BLaER1 treated with 17β-estradiol and CSF1 and Interleukin-3, amounts not matched to agents 10 nM and 100 nM (cell line): ENCODE results near the gene THOP1.
"Not testable (repeated sequence)": the region's sequence is repeated elsewhere in the genome, so short reads cannot be mapped to it uniquely, and the experiment has no call there.

ENCODE experiments used
- H3K27ac ChIP-seq, 11 experiments: shearing (Covaris generic); formaldehyde crosslinking; 2 replicates each; pipeline ENCODE4 v1.8.1; 2022
- H3K27me3 ChIP-seq, 11 experiments: shearing (Covaris generic); formaldehyde crosslinking; 2 replicates each; pipeline ENCODE4 v1.8.1; 2022
- H3K36me3 ChIP-seq, 11 experiments: shearing (Covaris generic); formaldehyde crosslinking; 2 replicates each; pipeline ENCODE4 v1.8.1; 2022
- H3K4me1 ChIP-seq, 10 experiments: shearing (Covaris generic); formaldehyde crosslinking; 2 replicates each; pipeline ENCODE4 v1.8.1; 2022
- H3K4me2 ChIP-seq, 11 experiments: shearing (Covaris generic); formaldehyde crosslinking; 2 replicates each; pipeline ENCODE4 v1.8.1; 2022
- H3K4me3 ChIP-seq, 10 experiments: shearing (Covaris generic); formaldehyde crosslinking; 2 replicates each; pipeline ENCODE4 v1.8.1; 2022
- H3K9ac ChIP-seq, 11 experiments: shearing (Covaris generic); formaldehyde crosslinking; 2 replicates each; pipeline ENCODE4 v1.8.1; 2022
- H3K9me3 ChIP-seq, 11 experiments: shearing (Covaris generic); formaldehyde crosslinking; replicated peaks in 1 of 11; 2 replicates each; pipeline ENCODE4 v1.8.1; 2022
- H4K20me1 ChIP-seq, 11 experiments: shearing (Covaris generic); formaldehyde crosslinking; 2 replicates each; pipeline ENCODE4 v1.8.1; 2022
- Cebpa-rat ChIP-seq, 11 experiments: shearing (Covaris generic); IDR thresholded peaks; 2 replicates each; pipeline ENCODE4 v1.8.1; 2022

THOP1 gene

GRCh38 chr19:2816641-2817040 is 31.3 kb downstream of the THOP1 start:
- peaks cover 6 to 24% (median 12%) of the 10 kb centered on the region in 10 experiments; a peak in 18 of 20 replicates for H3K4me1 ChIP-seq

DNA sequence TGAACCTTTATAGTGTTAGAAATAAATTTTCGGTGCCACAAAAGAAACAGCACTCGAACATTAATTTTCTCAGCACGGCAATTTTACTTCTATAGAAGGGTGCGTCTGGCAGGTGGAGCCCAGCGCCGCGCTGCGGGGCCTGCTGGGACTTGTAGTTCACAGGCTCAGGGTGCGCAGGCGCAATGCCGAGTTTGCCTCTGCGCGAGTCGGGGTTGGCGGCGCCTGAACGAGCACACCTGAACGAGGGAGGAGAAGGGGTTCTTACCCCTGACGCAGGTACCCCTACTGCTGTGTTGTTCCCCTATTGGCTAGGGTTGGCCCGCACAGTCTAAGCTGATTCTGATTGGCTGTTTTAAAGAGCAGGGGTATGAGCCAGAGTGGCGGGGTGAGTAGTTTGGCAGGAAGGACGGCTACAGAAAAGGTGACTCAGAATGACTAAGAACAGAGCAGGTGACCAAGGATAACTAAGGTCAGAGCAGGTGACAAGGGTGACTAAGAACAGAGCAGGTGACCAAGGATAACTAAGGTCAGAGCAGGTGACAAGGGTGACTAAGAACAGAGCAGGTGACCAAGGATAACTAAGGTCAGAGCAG is 32.0 kb downstream of the THOP1 start:
- H4K20me1 ChIP-seq = peaks cover 0 to 41% (median 7%) of the 10 kb centered on the region in 11 experiments; a peak in 10 of 22 replicates
- not testable (repeated sequence) for H3K27me3 ChIP-seq, H3K4me2 ChIP-seq, H3K9me3 ChIP-seq, H3K4me3 ChIP-seq, H3K27ac ChIP-seq, H3K9ac ChIP-seq
- H3K4me1 ChIP-seq = peaks cover 6 to 17% (median 11%) of the 10 kb centered on the region in 10 experiments; a peak in 18 of 20 replicates
- H3K36me3 ChIP-seq = peaks cover 11 to 44% (median 29%) of the 10 kb centered on the region in 11 experiments; a peak in 21 of 22 replicates

More at GRCh38 chr19:2816641-2817040, 31.3 kb downstream of the THOP1 start:
- Histone ChIP-seq H3K4me3 (no peak overlapping the region), H4K20me1 (peaks cover 0 to 48% (median 13%) of the 10 kb centered on the region in 11 experiments; a peak in 13 of 22 replicates), H3K9ac (no peak overlapping the region), H3K9me3 (peaks cover 0 to 4% (median 0%) of the 10 kb centered on the region in 11 experiments; a peak in 2 of 22 replicates), H3K4me2 (no peak overlapping the region), H3K36me3 (peaks cover 11 to 45% (median 36%) of the 10 kb centered on the region in 11 experiments; a peak in 21 of 22 replicates), H3K27me3 (no peaks in the 10 kb centered on the region), H3K27ac (peak overlapping the region in 1 of 11 experiments; percentile 36; a peak in 1 of 22 replicates)
- TF ChIP-seq Cebpa-rat (IDR thresholded peaks at IDR 0.05) = no peak

GRCh38 chr19:2819540-2820111 is 34.3 kb downstream of the THOP1 start, which contains the start of gene ZNF554:
TSS of gene ZNF554 (plus strand) at chr19:2819868. CDS start at chr19:2820072, 204 bp downstream.
- H3K9me3 ChIP-seq = peaks cover 11 to 29% (median 21%) of the 10 kb centered on the region in 11 experiments; a peak in 15 of 22 replicates
- TF ChIP-seq Cebpa-rat (IDR thresholded peaks at IDR 0.05) = no peak
- H3K9ac ChIP-seq = peak within 1 kb of the TSS; percentile 77 to 91 (median 85)
- H3K27me3 ChIP-seq = no peaks in the 10 kb centered on the region
- peak within 1 kb of the TSS; percentile 61 to 79 (median 71) for H3K27ac ChIP-seq
- peaks cover 6 to 27% (median 21%) of the 10 kb centered on the region in 10 experiments; a peak in 18 of 20 replicates for H3K4me1 ChIP-seq
- H4K20me1 ChIP-seq = peaks cover 0 to 18% (median 0%) of the 10 kb centered on the region in 11 experiments; a peak in 3 of 22 replicates
- H3K36me3 ChIP-seq = peaks cover 0 to 41% (median 19%) of the 10 kb centered on the region in 11 experiments; a peak in 15 of 22 replicates
- peak within 1 kb of the TSS; percentile 80 to 98 (median 88) for H3K4me3 ChIP-seq
- H3K4me2 ChIP-seq = peak within 1 kb of the TSS; percentile 89 to 100 (median 97)

GRCh38 chr19:2820112-2820702 is 34.9 kb downstream of the THOP1 start:
- no peaks in the 10 kb centered on the region for H3K27me3 ChIP-seq
- H3K4me2 ChIP-seq = peak overlapping the region; percentile 89 to 100 (median 97)
- peaks cover 0 to 13% (median 0%) of the 10 kb centered on the region in 11 experiments; a peak in 3 of 22 replicates for H4K20me1 ChIP-seq
- no peak for TF ChIP-seq Cebpa-rat (IDR thresholded peaks at IDR 0.05)
- peak overlapping the region; percentile 80 to 98 (median 88) for H3K4me3 ChIP-seq
- H3K4me1 ChIP-seq = peaks cover 6 to 31% (median 21%) of the 10 kb centered on the region in 10 experiments; a peak in 18 of 20 replicates
- H3K9me3 ChIP-seq = peaks cover 15 to 33% (median 26%) of the 10 kb centered on the region in 11 experiments; a peak in 21 of 22 replicates
- peak overlapping the region; percentile 61 to 79 (median 71) for H3K27ac ChIP-seq
- peak overlapping the region; percentile 77 to 91 (median 85) for H3K9ac ChIP-seq
- H3K36me3 ChIP-seq = peaks cover 0 to 35% (median 18%) of the 10 kb centered on the region in 11 experiments; a peak in 12 of 22 replicates

DNA sequence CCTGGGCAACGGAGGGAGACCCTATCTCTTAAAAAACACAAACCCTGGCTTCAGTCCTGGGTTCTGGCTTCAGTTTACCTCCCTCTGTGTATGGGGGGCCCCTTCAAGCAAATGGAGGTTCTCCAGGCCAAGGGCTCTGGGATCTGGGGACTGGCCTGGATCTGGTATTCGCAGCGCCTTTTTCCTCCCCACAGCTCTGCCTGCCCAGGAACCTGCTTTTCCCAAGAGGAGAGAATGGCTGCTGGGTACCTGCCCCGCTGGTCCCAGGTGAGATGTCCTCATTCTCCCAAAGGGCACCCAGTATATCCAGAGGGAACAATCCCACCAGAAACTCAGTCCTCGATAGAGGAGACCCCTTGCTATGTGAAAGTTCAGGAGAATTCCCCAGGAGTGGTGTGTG is 37.5 kb downstream of the THOP1 start:
- no peaks in the 10 kb centered on the region for H3K27me3 ChIP-seq
- no peak overlapping the region for H3K27ac ChIP-seq
- H3K4me1 ChIP-seq = peaks cover 6 to 37% (median 24%) of the 10 kb centered on the region in 10 experiments; a peak in 18 of 20 replicates
- no peak overlapping the region for H3K4me2 ChIP-seq
- no peak overlapping the region for H3K4me3 ChIP-seq
- no peak overlapping the region for H3K9ac ChIP-seq
- peaks cover 10 to 40% (median 35%) of the 10 kb centered on the region in 11 experiments; a peak in 19 of 22 replicates for H3K36me3 ChIP-seq
- no peak for TF ChIP-seq Cebpa-rat (IDR thresholded peaks at IDR 0.05)
- H3K9me3 ChIP-seq = peaks cover 41 to 59% (median 53%) of the 10 kb centered on the region in 11 experiments
- H4K20me1 ChIP-seq = no peaks in the 10 kb centered on the region

- no peak for TF ChIP-seq Cebpa-rat (IDR thresholded peaks at IDR 0.05)
- Histone ChIP-seq H3K27me3 (no peaks in the 10 kb centered on the region), H3K9ac (0 out of 22 replicates have a peak overlapping the region, but pooled peaks of 1 of the 11 experiments have one; percentile 11), H3K4me2 (peak overlapping the region in 7 of 11 experiments; percentile 7 to 47 (median 27); a peak in 9 of 22 replicates), H3K36me3 (peaks cover 10 to 47% (median 38%) of the 10 kb centered on the region in 11 experiments; a peak in 19 of 22 replicates), H3K27ac (no peak overlapping the region; a peak in 1 of 22 replicates), H4K20me1 (no peaks in the 10 kb centered on the region), H3K9me3 (peaks cover 49 to 67% (median 61%) of the 10 kb centered on the region in 11 experiments), H3K4me1 (peaks cover 7 to 45% (median 31%) of the 10 kb centered on the region in 10 experiments; a peak in 18 of 20 replicates), H3K4me3 (no peak overlapping the region)
These were observed 38.3 kb downstream of the THOP1 start for GRCh38 chr19:2823646-2824045.

GRCh38 chr19:2824129-2824528 is 38.8 kb downstream of the THOP1 start:
- Histone ChIP-seq H3K4me2 (peak overlapping the region in 7 of 11 experiments; percentile 7 to 47 (median 27); a peak in 10 of 22 replicates), H3K36me3 (peaks cover 10 to 52% (median 42%) of the 10 kb centered on the region in 11 experiments; a peak in 19 of 22 replicates), H3K4me3 (no peak overlapping the region), H3K4me1 (peaks cover 7 to 45% (median 31%) of the 10 kb centered on the region in 10 experiments; a peak in 18 of 20 replicates), H3K27ac (no peak overlapping the region), H4K20me1 (no peaks in the 10 kb centered on the region), H3K27me3 (no peaks in the 10 kb centered on the region), H3K9ac (0 out of 22 replicates have a peak overlapping the region, but pooled peaks of 1 of the 11 experiments have one; percentile 11), H3K9me3 (peaks cover 54 to 72% (median 66%) of the 10 kb centered on the region in 11 experiments)
- no peak for TF ChIP-seq Cebpa-rat (IDR thresholded peaks at IDR 0.05)

DNA sequence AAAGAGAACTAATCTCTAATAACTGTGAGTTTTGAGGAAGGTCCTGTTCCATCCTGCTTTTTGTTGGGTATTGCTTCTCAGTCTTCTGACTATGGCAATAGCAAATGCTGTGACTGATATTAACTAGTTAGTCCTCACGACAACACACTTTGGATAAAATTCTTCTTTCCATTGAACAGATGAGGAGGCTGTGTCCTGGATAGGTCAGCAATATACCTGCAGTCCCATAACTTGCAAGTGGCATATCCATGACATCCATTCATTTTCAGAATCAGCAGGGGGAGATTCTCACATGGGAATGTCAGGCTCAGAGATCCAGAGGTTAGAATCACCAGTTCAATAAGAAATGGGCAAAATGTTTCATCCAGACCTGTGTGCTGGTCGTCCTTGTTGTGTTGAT is 41.7 kb downstream of the THOP1 start:
- H3K9me3 ChIP-seq = peaks cover 82 to 99% (median 90%) of the 10 kb centered on the region in 11 experiments
- H3K27me3 ChIP-seq = no peaks in the 10 kb centered on the region
- no peak overlapping the region for H3K9ac ChIP-seq
- TF ChIP-seq Cebpa-rat (IDR thresholded peaks at IDR 0.05) = no peak
- H3K4me1 ChIP-seq = peaks cover 0 to 32% (median 18%) of the 10 kb centered on the region in 10 experiments; a peak in 13 of 20 replicates
- no peak overlapping the region for H3K4me3 ChIP-seq
- no peak overlapping the region for H3K27ac ChIP-seq
- H4K20me1 ChIP-seq = no peaks in the 10 kb centered on the region
- H3K4me2 ChIP-seq = no peak overlapping the region
- H3K36me3 ChIP-seq = peaks cover 13 to 64% (median 44%) of the 10 kb centered on the region in 11 experiments; a peak in 21 of 22 replicates
